Measurements from ENCODE around the gene GNAL.

GNAL gene

DNA sequence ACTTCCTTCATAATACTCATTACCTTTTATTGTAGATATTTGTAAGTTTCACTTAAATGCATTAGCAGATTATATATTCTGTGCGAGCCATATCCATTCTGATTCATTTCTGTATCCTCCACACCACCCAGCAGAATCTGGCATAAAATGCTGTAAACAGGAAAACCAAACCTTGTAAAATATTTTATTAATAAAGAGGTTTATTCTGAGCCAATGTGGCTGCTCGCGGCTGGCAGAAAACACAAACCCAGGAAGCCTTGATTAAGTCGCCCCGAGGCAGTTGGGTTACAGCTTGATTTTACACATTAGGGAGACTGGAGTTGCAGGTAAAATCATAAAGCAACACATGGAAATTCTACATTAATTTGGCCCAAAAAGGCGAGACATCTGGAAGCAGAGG lies 40.5 kb downstream of the GNAL start:
- DNase-seq, result no peak

DNA sequence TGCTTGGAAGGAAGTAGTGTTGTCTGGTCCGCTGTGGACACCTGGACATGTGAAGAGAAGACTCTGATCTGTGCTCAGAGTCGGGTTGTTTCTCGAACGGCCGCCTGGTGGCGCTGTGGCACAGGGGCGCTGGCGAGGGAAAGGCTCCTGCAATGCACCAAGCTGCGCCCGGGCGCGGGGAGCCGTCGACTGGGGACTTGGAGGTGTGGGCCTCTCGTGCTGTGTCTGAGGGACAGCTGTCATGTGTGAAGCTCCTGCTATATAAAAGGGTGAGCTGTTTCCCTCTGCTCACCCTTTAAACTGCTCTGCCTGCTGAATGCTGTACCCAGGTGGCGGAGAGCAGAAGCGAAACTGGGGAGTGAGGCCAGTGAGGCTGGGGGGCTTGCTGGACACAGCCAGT lies 44.0 kb downstream of the GNAL start:
- DNase-seq, result peak; percentile 83

DNA sequence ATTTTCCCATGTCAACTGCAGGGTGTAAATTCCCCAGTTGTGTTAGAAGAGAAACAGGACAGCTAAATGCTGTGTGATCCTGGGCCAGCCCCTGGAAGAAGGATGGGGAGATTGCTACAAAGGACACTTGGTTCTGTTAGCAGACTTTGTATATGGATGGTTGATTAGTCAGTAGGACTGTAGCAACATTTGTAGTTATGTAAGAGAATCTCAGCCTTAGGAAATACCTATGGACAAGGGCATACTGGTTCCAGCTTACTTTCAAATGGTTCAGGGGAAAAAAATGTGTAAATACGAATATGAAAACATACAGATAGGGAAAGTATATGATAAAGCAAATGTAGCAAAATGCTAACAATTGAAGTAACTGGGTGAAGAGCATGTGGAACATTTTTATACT lies 47.6 kb downstream of the GNAL start:
- no peak for DNase-seq

DNA sequence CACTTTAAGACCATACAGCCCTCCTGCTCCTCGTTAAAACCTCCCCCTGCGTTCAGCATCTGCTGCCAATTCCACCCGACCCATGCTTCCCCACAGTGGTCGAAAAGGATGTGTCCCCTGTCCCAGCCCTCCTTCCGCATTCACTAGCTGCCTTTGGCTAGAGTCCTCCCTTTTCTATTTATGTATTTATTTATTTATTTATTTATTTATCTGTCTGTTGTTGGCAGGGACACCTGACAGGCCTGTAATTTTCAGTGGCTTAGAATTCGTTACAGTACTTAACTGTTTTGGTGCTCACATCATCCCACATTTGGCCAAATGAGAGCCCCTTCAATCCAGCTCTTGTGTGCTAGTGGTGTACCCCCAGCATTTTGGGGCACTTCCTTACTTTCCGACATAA lies 50.8 kb downstream of the GNAL start:
- DNase-seq, result no peak

DNA sequence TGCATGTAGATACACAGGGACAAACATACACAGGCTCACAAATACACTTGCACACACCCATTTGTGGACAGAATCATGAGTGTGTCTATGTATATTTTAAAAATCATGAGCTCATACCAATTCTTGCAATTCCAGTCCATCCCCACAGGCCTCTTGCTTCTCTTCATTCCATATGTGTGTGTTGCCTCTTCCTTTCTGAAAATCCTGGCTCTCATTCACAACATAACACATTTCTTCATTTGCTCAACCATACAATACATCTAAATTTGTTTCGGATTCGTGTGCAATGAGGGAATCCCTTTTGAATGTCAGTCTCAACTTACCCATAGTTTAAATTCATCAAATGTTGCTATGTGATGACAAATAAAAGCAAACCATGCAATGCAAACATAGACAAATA lies 51.4 kb downstream of the GNAL start:
- no peak for DNase-seq

DNA sequence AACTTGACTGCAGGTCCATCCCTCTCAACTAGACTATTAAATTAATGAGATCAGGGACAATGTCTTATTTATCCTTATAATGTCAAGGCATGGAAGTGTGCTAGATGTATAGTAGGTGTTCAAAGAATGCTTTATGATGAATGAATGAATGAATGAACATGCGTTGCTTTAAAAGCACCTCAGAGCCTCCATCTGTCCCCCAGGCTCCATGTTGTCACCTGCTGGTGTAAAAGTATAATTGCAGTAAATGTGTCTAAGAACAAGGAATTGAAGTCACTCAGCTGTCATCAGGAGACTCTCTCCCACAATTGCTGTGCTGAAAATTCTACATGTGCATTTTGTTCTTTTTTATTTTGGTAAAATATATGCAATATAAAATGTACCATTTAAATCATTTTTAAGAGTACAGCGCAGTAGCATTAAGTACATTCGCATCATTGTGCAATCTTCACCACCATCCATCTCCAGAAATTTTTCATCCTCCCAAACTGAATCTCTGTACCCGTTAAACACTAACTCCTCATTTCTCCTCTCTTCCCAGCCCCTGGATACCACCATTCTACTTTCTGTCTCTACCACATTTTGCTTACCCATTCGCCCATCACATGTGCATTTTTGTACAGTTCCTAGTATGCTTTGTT lies 52.6 kb downstream of the GNAL start:
- DNase-seq, result peak; percentile 67

DNA sequence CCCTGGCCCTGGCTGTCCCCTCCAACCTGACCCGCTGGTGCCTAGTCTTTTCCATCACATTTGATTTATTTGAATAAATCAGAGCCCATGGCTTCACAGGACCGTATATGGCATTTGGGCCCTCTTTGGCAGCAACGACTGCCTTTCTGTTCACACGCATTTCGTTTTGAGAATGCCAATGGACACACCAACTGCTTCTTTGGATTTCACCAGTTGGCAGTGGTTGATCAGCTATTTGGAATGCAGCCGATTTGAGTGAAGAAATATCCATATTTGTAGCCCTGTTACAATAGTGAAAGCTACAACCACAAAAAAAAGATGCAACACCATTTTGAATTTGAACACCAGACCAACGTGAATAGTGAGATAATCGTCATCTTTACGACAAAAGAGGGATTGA lies 56.5 kb downstream of the GNAL start:
- DNase-seq, result no peak

DNA sequence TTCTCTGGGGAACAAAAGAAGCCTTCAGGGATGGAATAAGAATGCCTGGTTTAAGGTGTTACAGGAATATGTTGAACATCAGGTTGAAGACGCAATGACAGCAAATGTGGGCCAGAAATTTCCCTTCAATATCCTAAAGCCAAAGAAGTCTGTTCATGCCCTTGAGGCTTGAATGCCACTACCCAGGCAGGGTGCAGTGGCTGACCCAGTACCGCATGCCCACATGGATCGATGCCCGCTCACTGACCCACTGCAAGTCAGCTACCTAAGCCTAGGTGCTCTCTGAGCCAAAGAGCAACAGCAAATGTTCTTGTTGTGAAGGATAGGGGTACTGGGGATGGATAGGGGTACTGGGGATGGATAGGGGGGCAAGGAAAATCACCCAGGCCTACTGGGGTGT lies 58.2 kb downstream of the GNAL start:
- no peak for DNase-seq

DNA sequence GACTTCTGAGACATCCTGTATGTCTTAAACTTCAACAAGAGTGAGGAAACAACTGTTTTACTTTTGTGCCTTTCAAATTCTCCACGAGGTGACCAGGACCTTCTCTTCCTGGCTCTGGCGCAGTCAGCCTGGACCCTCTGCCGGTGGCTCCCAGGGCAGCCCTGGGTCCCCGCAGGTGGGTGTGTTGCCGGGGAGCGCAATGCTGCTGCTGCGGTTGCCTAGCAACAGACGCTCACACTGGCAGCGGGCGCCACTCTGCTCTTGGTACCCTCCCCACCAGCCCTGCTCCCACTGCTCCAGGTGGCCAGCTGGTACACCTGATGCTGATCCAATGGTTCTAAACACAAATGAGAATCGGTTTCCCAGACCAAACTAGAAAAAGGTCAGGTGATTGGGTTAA lies 58.7 kb downstream of the GNAL start:
- peak; percentile 7 for DNase-seq

DNA sequence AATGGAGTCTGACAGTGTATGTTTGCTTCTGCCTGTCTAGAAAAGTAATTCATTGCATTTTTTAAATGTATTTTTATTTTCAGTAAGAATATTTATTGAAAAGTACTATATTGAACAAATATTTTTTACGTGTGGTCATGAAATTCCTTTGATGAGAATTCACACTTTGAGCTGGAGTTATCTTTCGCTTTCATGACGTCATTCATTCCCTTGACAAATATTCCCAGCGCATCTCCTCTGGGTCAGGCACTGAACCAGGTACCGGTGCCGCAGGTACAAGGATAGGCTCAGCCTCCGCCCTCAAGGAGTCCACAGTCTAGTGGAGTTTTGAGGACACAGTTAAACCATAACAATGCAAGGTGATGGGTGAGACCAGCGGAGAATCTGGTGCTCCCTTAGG lies 60.2 kb downstream of the GNAL start:
- DNase-seq, result no peak

DNA sequence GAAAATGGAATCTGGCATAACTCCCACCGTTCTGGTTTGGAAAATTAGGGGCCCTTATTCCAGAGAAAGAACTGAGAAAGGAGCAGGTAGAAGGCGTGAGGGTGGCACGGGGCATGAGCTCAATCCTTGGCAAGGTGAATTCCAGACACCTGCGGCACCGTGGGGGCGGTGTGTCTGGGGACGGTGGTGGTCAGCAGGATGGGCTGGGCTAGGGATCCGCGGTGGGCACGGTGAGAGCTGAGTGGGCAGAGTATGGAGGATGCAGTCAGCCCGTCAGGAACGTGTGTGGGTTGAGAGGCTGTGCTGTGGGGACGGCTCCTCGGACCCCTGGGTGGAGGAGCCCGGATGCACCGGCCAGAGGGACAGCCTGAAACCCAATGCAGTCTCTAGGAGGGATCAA lies 61.1 kb downstream of the GNAL start:
- no peak for DNase-seq

DNA sequence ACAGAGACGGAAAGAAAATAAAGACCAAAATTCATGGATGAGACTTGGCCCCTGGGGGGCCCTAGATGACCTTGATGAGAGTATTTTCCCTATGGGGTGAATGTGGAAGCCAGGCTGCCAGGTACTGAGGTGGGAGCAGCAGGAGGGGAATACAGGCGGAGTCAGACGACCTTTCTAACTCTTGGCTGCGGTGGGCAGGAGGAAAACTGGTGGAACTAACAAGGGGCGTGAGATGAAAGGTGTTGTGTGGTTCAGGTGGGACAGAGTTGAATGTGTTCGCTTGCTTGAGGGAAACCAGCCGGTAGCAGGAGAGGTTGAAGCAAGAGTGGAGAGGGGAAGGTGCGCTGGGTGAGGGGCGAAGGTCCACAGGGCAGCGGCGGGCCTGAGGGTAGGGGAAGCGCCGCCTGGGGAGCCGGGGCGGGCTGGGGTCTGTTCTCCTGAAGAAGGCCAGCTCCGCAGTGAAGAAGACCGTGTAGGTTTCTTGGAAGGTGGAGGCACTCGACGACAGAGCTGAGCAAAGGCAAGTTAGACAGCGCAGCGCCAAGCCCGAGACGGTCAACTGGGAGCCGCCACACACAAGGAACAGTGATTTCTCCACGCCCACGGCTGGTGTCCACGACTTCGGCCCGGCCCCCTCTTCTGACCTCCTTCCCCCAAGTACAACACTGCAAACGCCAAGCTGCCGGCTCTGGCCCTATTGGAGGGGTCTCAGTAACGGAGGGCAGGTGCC lies 61.7 kb downstream of the GNAL start:
- no peak for DNase-seq

DNA sequence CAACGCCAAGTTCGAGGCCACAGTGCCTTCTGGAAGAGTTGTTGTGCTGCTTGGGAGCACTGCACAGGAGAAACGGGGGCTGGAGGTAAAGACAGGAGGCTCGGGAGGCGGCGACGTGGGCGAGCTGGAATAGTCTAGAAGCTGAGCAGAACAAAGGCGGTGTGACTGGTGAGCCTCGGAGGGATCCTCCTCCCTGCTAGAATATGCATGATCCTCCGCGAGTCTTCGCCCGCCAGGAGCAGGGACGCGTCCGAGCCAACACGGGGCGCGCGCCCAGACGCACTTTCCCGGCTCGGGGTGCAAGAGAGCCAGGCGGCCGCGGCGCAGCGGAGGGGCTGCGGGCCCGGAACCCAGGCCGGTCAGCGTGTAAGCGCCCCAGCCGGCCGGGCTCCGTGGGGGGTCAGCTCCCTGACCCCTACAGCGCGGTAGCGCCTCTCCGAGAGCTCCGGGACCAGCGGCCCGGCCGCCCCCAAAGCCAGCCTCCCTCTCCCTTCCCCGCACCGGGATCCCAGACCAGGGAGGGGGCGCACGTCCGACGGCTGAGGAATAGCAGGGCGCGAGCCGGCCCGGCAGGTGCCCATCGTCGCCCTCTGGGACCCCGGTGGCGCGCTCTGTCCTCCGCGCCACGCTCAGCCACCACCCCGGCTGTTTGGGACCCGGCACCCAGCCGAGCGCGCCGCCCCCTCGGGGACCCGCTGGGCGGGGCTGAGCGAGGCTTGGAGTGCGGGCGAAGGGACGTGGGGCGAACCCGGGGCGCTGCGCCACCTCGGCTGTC lies 62.5 kb downstream of the GNAL start:
- no peak for DNase-seq

DNA sequence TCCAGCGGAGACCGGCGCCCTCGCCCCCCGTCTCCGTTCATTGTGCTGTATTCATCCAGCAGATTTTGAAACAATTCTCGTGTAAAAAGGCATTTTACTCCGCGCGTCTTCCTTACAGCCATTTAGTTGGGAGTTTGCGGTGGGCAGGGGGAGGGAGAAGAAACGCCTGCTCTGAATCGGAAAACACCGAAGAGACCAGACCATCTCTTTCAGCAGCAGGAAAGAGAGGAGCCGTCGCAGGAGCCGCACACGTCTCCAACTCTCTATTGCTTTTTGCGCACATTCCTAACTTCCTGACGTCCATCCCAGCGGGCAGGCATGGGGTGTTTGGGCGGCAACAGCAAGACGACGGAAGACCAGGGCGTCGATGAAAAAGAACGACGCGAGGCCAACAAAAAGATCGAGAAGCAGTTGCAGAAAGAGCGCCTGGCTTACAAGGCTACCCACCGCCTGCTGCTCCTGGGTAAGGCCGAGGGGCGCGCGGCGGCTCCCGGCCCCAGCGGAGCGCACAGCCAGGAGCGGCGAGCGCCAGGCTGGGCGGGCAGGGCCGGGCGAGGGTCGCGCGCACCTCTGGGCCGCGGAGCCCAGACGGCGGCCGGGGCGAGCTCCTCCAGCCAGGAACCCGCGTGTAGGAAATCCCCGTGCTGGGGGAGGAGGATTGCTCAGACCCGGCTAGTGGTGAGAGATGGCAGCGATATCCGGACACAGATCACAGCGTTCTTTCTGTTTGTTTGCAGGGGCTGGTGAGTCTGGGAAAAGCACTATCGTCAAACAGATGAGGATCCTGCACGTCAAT lies 63.2 kb downstream of the GNAL start:
- DNase-seq, result peak; percentile 5

DNA sequence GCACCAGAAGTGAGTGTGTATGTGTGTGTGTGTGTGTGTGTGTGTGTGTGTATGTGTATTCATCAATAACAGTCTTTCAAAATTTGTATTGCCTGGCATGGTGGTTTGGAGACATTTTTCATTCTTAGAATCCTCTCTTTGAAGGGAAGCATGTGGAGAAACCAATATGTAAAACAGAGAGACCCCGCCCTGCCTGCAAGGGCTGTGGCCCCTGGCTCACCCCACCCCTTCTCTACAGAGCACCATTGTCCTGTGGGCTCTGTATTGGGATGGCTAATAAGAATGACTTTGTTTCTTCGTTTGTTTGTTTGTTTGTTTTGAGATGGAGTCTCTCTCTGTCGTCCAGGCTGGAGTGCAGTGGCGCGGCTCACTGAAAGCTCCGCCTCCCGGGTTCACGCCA lies 65.9 kb downstream of the GNAL start:
- no peak for DNase-seq

DNA sequence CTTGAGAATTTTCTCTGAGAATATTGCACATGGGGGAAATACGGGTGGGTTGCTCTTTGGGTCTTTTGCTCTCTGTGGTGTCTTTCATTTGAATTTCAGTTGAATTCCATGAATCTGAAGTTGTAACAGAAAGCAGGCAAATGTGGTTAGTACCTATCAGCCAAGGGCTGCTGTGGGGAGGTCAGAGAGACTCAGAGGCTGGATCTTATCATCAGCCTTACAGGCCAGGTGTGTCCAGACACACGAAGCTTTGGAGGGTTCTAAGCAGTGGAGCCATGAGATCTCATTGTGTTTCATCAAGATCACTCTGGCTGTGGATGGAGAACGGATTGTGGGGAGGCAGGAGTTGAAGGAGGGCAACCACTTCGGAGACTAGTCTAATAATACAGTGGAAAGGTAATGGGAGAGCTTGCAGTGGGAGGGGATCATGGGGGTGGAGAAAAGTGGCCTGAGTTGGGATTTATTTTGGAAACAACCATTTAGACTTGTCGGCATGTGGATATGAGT lies 68.1 kb downstream of the GNAL start:
- no peak for DNase-seq

DNA sequence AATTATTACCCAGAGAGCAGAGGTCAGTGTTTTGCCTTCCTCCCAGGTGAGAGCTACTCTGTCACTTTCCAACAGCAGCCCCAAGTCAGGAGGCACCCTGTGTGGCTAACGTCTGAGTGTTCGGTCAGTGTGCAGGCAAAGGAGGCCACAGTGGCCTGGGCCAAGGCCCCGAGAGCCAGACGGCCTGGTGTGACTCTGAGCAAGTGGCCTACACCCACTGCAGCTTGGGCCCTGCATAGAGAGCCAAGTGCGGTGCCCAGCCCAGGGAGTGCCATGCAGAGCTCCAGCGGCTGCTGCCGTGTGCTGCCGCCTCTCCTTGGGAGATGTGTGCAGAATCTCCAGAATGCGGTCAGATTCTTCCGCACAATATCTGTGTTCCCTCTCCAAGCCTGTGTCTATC lies 70.4 kb downstream of the GNAL start:
- DNase-seq, result no peak

DNA sequence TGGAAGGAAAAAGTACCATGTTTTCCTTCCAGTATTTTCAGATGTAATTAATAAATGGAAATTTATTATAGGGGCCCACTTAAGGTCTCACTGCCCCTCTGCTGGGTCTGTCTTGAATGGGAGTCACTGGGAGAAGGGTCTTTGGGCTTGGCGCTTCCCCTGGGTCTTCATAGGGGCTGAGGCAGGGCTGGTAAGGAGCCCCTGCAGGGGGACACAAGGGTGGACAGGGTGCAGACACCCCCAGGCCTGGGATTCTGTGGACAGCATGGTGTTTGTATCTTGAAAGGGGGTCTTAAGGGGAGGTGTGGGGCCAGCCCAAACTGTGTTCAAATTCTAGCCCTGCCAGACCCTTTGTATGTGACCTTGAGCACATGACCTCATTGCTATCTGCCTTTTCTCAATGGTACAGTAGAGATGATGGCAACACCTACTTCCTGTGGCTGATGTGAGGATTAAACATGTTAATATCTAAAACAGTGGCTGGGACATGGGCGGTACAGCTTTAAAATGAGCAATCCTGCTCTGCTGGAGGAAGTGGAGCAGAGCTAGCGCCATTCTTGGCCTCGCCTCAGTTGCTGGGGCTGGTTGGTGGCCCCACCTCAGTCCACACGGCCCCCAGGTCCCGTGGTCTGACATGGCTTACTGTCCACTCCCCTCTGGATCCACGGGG lies 71.6 kb downstream of the GNAL start:
- no peak for DNase-seq

DNA sequence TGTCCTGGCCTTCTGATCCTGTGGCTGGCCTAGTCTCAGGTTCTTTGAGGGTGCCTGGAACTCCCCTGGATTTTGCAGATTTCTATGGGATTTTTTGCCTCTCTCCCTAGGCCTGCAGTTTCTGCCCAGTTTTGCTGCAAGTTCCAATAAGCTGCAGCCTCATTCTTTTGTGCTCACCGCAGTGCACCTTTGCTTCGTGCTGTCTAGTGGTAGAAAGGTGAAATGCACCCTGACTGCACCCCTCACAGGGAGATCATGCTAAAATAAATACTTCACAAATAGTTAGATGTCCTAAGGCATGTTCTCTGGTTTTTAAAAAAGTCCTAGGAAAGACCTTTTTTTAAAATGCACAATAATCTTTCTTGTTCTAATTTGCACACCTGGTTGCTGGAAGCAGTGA lies 72.5 kb downstream of the GNAL start:
- peak; percentile 25 for DNase-seq

DNA sequence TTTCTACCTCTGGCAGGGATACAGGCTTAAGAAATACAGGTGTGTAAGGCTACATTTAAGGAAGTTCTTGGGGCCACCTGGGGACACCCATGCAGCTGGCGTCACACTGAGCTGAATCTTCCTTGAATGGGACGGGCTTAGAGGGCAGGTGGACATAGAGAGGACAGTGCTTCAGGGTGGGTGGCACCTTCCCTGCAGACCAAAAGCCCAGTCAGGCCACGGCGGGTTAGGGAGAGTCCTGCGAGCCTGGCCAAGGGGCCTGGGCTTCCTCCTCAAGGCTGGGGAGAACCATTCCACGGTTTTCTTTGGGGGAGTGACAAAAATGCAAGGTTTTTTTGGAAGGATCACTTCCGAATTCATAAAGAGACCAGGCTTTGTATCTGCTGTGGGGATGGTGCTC lies 73.4 kb downstream of the GNAL start:
- no peak for DNase-seq

DNA sequence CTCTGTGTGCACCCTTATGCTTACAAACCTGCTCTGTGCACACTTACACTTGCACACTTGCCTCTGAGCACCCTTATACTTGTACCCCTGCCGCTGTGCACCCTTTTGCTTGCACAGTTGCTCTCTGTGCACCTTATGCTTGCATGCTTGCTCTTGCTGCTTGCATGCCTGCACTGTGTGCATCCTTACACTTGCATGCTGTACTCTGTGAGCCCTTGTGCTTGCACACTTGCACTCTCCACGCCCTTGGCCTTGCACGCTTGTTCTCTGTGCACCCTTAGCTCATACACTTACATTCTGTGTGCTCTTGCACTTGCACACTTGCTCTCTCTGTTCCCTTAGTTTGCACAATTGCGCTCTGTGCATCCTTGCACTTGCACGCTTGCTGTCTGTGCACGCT lies 78.3 kb downstream of the GNAL start:
- DNase-seq, result no peak

DNA sequence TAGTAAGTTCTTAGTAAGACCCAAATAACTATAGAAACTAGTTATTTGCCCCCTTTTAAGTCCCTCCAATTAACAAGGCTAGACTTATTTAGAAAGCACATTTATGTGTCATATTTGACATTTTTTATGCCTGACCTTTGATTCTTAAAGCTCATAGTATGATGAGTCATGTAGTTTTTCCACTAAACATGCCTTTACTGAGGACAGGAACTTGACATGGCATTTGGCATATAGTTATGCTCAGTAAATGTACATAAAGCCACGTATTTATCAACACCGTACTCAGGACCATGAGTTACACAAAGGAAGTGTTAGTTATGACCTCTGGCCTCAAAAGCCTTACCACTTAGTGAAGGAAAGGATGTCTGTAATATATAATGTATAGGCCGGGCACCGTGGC lies 78.9 kb downstream of the GNAL start:
- no peak for DNase-seq

Data from NCI-H82 (cell line).